ENCODE data around the gene ATP6V1G2. TPM values are rescaled to one million over a fixed set of nuclear protein-coding genes. Genes with fewer than 3 reads are reported as not detected.
"Not testable (repeated sequence)": the region's sequence is repeated elsewhere in the genome, so short reads cannot be mapped to it uniquely, and the experiment has no call there.

Gene ATP6V1G2
- total and polyA plus RNA-seq, 2 of the 4 experiments (the other 2 are of a cell fraction) = 1.4 to 6.5 TPM

GRCh38 chr6:31499648-31500047 lies 46.8 kb downstream of the ATP6V1G2 start:
- H3K27me3 ChIP-seq (ENCODE audit: control insufficient read depth, insufficient read depth, low read length); H3K9ac ChIP-seq (ENCODE audit: low read depth, low read length); POLR2A ChIA-PET (ENCODE audit: unreplicated experiment); H2BK5ac ChIP-seq (ENCODE audit: low read depth, low read length, poor library complexity, severe bottlenecking); DNase-seq; BruUV-seq (replicated peaks); H3K4me2 ChIP-seq (ENCODE audit: low read depth, low read length); H2BK15ac ChIP-seq (ENCODE audit: low read depth, low read length); intact Hi-C loops (cut with micrococcal nuclease); H2AFZ ChIP-seq (replicated peaks; ENCODE audit: low read length, poor library complexity); H2BK120ac ChIP-seq (ENCODE audit: low read depth, low read length); H3K9me1 ChIP-seq (ENCODE audit: insufficient read depth, low read length); H2BK20ac ChIP-seq (ENCODE audit: low read depth, low read length); in situ Hi-C loops (cut with MboI; ENCODE audit: low sequenced_read_pairs); dilution Hi-C loops (cut with HindIII; ENCODE audit: low sequenced_read_pairs, unreplicated experiment); H3K4ac ChIP-seq (ENCODE audit: low read depth, low read length); H3K23ac ChIP-seq (ENCODE audit: low read depth, low read length); H2AK5ac ChIP-seq (ENCODE audit: low read depth, low read length); H3K36me3 ChIP-seq (ENCODE audit: control insufficient read depth, insufficient read depth, low read length); H3K18ac ChIP-seq (ENCODE audit: low read depth, low read length); H4K91ac ChIP-seq (ENCODE audit: insufficient read depth, low read depth, low read length); H3K4me1 ChIP-seq (ENCODE audit: control insufficient read depth, insufficient read depth, low read length); CTCF ChIA-PET; H3K9me3 ChIP-seq (ENCODE audit: control insufficient read depth, insufficient read depth, low read length); H3K14ac ChIP-seq (replicated peaks; ENCODE audit: low read depth, low read length); H3K27ac ChIP-seq (ENCODE audit: insufficient read depth, low read length); H3K4me3 ChIP-seq (ENCODE audit: insufficient read depth, low read depth, low read length); H4K8ac ChIP-seq (ENCODE audit: low read depth in 2 of 2, low read length in 2 of 2); H4K5ac ChIP-seq (ENCODE audit: low read depth, low read length); ATAC-seq (ENCODE audit: low read depth); H2AK9ac ChIP-seq (replicated peaks; ENCODE audit: low read depth, low read length, poor library complexity); H3K56ac ChIP-seq (ENCODE audit: extremely low read depth, insufficient read depth, low read length): not testable (repeated sequence)
- Histone ChIP-seq H4K20me1 (ENCODE audit: insufficient read depth, low read length) (peaks cover 11% of the 10 kb centered on the region; the same call in 1 of the 2 replicates), H3K79me1 (ENCODE audit: low read depth in 1 of 2, low read length in 2 of 2) (peaks cover 7 to 40% of the 10 kb centered on the region in 2 experiments; a peak in 3 of 4 replicates)
- WGBS, 2 experiments (ENCODE audit: extremely low coverage in 2 of 2, insufficient read length in 1 of 2) = no CpG with 5 or more reads among the region's 2 CpGs
